Loucy (cell line): ENCODE measurements around the gene CDC73.

Source experiments
- EZH2phosphoT487 ChIP-seq: fragments of 200-600 bp; IDR thresholded peaks from 2 replicates; pipeline ENCODE4 v1.6.1; 2018; ENCODE audit warnings: antibody characterized with exemption, mild to moderate bottlenecking, moderate library complexity, borderline replicate concordance
- TF ChIP-seq, protein P1 (sequence below): fragments of 200-600 bp; sonication (generic); conservative IDR thresholded peaks from 2 replicates; pipeline ENCODE4 v1.5.1; 2014; ENCODE audit warnings: mild to moderate bottlenecking, antibody characterized with exemption, low read length

DNA sequence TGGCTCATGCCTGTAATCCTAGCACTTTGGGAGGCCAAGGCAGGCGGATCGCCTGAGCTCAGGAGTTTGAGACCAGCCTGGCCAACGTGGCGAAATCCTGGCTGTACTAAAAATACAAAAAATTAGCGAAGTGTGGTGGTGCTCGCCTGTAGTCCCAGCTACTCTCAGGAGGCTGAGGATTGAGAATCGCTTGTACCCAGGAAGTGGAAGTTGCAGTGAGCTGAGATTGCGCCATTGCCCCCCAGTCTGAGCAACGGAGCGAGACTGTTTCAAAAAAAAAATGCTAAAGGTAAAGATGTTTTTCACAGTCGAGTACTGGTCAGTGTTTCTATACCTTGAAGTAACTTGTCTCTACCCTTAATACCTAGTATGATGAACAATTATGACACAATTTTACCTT lies 27.7 kb upstream of the CDC73 start:
- TF ChIP-seq, protein P1, sequence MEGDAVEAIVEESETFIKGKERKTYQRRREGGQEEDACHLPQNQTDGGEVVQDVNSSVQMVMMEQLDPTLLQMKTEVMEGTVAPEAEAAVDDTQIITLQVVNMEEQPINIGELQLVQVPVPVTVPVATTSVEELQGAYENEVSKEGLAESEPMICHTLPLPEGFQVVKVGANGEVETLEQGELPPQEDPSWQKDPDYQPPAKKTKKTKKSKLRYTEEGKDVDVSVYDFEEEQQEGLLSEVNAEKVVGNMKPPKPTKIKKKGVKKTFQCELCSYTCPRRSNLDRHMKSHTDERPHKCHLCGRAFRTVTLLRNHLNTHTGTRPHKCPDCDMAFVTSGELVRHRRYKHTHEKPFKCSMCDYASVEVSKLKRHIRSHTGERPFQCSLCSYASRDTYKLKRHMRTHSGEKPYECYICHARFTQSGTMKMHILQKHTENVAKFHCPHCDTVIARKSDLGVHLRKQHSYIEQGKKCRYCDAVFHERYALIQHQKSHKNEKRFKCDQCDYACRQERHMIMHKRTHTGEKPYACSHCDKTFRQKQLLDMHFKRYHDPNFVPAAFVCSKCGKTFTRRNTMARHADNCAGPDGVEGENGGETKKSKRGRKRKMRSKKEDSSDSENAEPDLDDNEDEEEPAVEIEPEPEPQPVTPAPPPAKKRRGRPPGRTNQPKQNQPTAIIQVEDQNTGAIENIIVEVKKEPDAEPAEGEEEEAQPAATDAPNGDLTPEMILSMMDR: no peak
- no peak for TF ChIP-seq EZH2phosphoT487
